OCI-LY3 (cell line): Measurements from ENCODE around the gene ERICH3.
A peak's percentile ranks its signal among the peaks of the same experiment; 100 is the strongest.

Source experiments
- H2AFZ ChIP-seq: fragments of 200-600, 300-600 bp; shearing (Covaris generic); 2 replicates; pipeline ENCODE4 v1.6.0; 2014; ENCODE audit warnings: antibody characterized with exemption, low read depth, low read length
- H3K27ac ChIP-seq: fragments of 200-600, 300-600 bp; sonication (generic); 2 replicates; pipeline ENCODE4 v1.5.1; 2014; ENCODE audit warnings: mild to moderate bottlenecking, low read length, moderate library complexity, mixed read lengths
- H3K27me3 ChIP-seq: fragments of 200-600, 300-600 bp; sonication (generic); 2 replicates; pipeline ENCODE4 v1.6.1; 2014; ENCODE audit warnings: low read depth, low read length, mixed read lengths
- H3K36me3 ChIP-seq: fragments of 200-600, 300-600 bp; sonication (generic); replicated peaks from 2 replicates; pipeline ENCODE3; 2014; ENCODE audit warnings: low read depth, low read length, mixed read lengths
- H3K4me1 ChIP-seq: fragments of 300-600, 200-600 bp; sonication (generic); 2 replicates; pipeline ENCODE4 v1.6.1; 2014; ENCODE audit warnings: low read length, mixed read lengths
- H3K4me2 ChIP-seq: fragments of 200-600, 300-600 bp; sonication (generic); 2 replicates; pipeline ENCODE4 v1.6.1; 2014; ENCODE audit warnings: low read length, mixed read lengths
- H3K4me3 ChIP-seq: fragments of 300-600, 200-600 bp; sonication (generic); 2 replicates; pipeline ENCODE4 v1.5.1; 2014; ENCODE audit warnings: antibody characterized with exemption, mild to moderate bottlenecking, low read length, moderate library complexity
- H3K79me2 ChIP-seq: fragments of 300-600, 200-600 bp; shearing (Covaris generic); 2 replicates; pipeline ENCODE4 v1.6.1; 2014; ENCODE audit warnings: mild to moderate bottlenecking, low read length, mixed read lengths
- H3K9ac ChIP-seq: fragments of 300-600, 200-600 bp; shearing (Covaris generic); 2 replicates; pipeline ENCODE4 v1.6.0; 2014; ENCODE audit warnings: mild to moderate bottlenecking, low read length, moderate library complexity
- H3K9me3 ChIP-seq: fragments of 200-600, 300-600 bp; shearing (Covaris generic); 2 replicates; pipeline ENCODE4 v1.6.1; 2014; ENCODE audit warnings: low read length, mixed read lengths; ENCODE audit not compliant: insufficient read depth
- H4K20me1 ChIP-seq: fragments of 200-600, 300-600 bp; sonication (generic); 2 replicates; pipeline ENCODE4 v1.6.1; 2016; ENCODE audit warnings: low read length, mixed read lengths; ENCODE audit not compliant: insufficient read depth
- EZH2phosphoT487 ChIP-seq: fragments of 200-600 bp; shearing (Covaris generic); IDR thresholded peaks from 2 replicates; pipeline ENCODE4 v1.6.1; 2018; ENCODE audit warnings: antibody characterized with exemption, mixed run types, low read depth
- TF ChIP-seq, protein P1 (sequence below): fragments of 200-600, 300-600 bp; sonication (generic); IDR thresholded peaks from 2 replicates; pipeline ENCODE4 v1.5.1; 2014; ENCODE audit warnings: antibody characterized with exemption, low read length, low read depth

ERICH3 gene

DNA sequence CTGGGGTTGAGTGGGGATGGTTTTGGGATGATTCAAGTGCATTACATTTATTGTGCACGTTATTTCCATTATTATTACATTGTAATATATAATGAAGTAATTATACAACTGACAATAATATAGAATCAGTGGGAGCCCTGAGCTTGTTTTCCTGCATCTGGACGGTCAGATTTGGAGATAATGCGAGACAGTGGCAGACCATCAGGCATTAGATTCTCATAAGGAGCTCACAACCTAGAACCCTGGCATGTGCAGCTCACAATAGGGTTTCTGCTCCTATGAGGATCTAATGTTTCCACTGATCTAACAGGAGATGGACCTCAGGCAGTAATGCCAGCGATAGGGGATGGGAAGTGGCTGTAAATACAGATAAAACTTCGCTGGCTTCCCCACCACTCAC, 83.3 kb downstream of the ERICH3 start:
- Histone ChIP-seq H3K4me3 (no peak overlapping the region), H3K36me3 (no peaks in the 10 kb centered on the region), H4K20me1 (no peaks in the 10 kb centered on the region), H3K79me2 (no peaks in the 10 kb centered on the region), H3K4me2 (no peak overlapping the region), H2AFZ (no peak overlapping the region), H3K4me1 (peaks cover 11% of the 10 kb centered on the region), H3K27me3 (no peaks in the 10 kb centered on the region), H3K9ac (no peak overlapping the region), H3K27ac (no peak overlapping the region), H3K9me3 (no peaks in the 10 kb centered on the region)
- no peak for TF ChIP-seq EZH2phosphoT487
- TF ChIP-seq, protein P1, sequence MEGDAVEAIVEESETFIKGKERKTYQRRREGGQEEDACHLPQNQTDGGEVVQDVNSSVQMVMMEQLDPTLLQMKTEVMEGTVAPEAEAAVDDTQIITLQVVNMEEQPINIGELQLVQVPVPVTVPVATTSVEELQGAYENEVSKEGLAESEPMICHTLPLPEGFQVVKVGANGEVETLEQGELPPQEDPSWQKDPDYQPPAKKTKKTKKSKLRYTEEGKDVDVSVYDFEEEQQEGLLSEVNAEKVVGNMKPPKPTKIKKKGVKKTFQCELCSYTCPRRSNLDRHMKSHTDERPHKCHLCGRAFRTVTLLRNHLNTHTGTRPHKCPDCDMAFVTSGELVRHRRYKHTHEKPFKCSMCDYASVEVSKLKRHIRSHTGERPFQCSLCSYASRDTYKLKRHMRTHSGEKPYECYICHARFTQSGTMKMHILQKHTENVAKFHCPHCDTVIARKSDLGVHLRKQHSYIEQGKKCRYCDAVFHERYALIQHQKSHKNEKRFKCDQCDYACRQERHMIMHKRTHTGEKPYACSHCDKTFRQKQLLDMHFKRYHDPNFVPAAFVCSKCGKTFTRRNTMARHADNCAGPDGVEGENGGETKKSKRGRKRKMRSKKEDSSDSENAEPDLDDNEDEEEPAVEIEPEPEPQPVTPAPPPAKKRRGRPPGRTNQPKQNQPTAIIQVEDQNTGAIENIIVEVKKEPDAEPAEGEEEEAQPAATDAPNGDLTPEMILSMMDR = no peak

DNA sequence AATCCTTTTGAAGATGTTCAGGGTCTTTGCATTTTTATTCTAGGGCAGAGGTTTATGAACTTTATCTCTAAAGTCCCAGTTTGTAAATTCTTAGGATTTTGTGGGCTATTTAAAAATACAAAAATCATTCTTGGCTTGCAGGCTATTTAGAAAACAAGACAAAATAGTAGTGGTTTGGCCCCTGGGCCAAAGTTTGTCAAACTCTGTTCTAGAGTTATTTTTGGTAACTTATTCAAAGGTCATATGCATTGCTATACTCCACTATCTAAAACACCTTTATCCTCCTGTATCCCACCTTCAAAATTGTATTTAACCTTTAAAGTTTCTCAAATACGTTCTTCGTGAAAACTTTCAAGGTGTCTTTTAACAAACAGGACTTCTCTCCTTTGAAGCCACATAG, 85.7 kb downstream of the ERICH3 start:
- Histone ChIP-seq H3K27me3 (no peaks in the 10 kb centered on the region), H3K9ac (no peak overlapping the region), H3K4me1 (peaks cover 10% of the 10 kb centered on the region), H3K36me3 (no peaks in the 10 kb centered on the region), H3K4me3 (no peak overlapping the region), H2AFZ (no peak overlapping the region), H3K9me3 (no peaks in the 10 kb centered on the region), H4K20me1 (no peaks in the 10 kb centered on the region), H3K4me2 (no peak overlapping the region), H3K79me2 (no peaks in the 10 kb centered on the region), H3K27ac (no peak overlapping the region)
- no peak for TF ChIP-seq EZH2phosphoT487
- TF ChIP-seq, protein P1 = no peak

DNA sequence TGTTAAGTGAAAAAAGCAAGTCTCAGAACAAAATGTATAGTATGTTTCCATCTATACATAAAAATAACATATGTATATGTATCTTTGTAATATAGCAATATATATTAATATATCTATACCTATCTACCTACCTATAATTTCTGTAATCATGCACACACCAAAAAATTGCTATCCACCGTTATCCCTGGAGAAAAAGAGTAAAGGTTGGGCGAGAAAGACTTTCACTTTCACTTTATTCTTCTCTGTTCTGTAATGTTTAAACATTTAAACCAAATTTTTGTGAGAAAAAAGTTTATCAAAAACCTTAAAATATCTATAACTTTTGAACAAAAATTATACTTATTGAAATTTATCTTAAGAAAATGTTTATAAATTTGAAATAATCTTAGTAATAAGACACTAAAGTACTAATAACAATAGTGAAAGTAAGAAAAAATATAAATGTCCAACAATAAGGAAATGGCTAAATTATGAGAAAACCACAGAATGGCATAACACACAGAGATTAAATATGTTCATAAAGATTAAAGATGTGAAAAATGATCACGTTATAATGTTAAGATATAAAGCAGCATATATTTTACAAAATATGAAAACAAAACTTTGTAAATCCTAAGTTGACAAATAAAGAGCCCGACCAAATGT, 87.2 kb downstream of the ERICH3 start:
- peak overlapping the region; percentile 42; the same call in 1 of the 2 replicates for H3K4me2 ChIP-seq
- H3K9me3 ChIP-seq = no peaks in the 10 kb centered on the region
- no peak overlapping the region for H3K27ac ChIP-seq
- H3K4me3 ChIP-seq = 0 out of 2 replicates have a peak overlapping the region, but pooled peaks have one; percentile 27
- TF ChIP-seq, protein P1 = no peak
- no peak for TF ChIP-seq EZH2phosphoT487
- H3K27me3 ChIP-seq = no peaks in the 10 kb centered on the region
- H3K9ac ChIP-seq = no peak overlapping the region
- no peaks in the 10 kb centered on the region for H4K20me1 ChIP-seq
- H3K4me1 ChIP-seq = no peaks in the 10 kb centered on the region
- H3K36me3 ChIP-seq = no peaks in the 10 kb centered on the region
- H2AFZ ChIP-seq = no peak overlapping the region; the same call in 1 of the 2 replicates
- H3K79me2 ChIP-seq = no peaks in the 10 kb centered on the region

DNA sequence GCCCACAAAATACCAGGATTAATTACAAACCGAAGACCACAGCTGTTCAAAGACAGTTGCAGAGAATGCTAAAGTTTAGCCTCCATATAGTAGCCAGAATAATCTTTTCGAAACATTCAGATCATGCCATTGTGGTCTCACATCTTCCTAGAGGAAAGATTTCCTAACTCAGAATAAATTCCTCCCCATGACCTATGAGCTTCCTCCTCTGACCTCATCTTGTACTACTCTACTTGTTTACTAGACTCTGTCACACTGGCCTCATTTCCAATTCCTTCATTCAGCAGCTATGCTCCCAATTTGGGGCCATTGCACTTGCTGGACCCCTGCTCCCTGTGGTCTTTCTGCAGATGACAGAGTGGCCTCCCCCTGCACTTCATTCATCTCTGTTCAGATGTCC, 89.4 kb downstream of the ERICH3 start:
- H3K27me3 ChIP-seq = no peaks in the 10 kb centered on the region

More for the DNA sequence above, 89.4 kb downstream of the ERICH3 start:
- H3K36me3 ChIP-seq = no peaks in the 10 kb centered on the region
- H3K4me1 ChIP-seq = peaks cover 9% of the 10 kb centered on the region
- no peak overlapping the region for H3K4me2 ChIP-seq
- no peaks in the 10 kb centered on the region for H3K9me3 ChIP-seq
- H3K27ac ChIP-seq = no peak overlapping the region
- H4K20me1 ChIP-seq = no peaks in the 10 kb centered on the region
- TF ChIP-seq EZH2phosphoT487 = no peak
- TF ChIP-seq, protein P1 = no peak
- no peak overlapping the region for H3K4me3 ChIP-seq
- H3K9ac ChIP-seq = no peak overlapping the region
- H3K79me2 ChIP-seq = no peaks in the 10 kb centered on the region
- H2AFZ ChIP-seq = no peak overlapping the region
